Stimulated activated naive CD4-positive, alpha-beta T cell (primary cell): ENCODE data around the gene PGLYRP4.

Source experiments
- DNase-seq, 6 experiments: peaks; one replicate each; lab custom pipeline; 2025; lab: John Stamatoyannopoulos, UW

The PGLYRP4 gene

DNA sequence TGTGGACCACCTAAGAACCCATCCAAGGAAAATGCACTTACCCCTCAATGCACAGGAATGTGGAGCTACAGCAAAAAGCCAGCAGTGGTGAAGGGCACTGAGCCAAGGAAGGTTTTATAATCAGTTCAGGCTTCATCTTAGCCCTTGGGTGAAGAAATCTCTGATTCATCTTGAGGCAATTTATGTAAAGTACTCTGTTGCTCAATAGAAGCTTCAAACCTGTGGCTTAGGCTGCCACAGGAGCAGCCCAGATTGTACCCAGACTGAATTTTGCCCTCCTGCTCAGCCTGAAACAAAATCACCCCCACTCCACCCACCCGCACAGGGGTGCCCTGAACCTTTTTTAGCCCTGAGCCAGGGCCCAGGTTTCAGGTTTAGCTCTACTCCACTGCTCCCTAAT, 26.9 kb upstream of the PGLYRP4 start, which contains the start of gene S100A12:
S100A12 (minus strand) TSS at position 111 of the 400 bp plus-strand sequence. CDS start 1,029 bp downstream, outside the sequence.
- DNase-seq, result no peak

DNA sequence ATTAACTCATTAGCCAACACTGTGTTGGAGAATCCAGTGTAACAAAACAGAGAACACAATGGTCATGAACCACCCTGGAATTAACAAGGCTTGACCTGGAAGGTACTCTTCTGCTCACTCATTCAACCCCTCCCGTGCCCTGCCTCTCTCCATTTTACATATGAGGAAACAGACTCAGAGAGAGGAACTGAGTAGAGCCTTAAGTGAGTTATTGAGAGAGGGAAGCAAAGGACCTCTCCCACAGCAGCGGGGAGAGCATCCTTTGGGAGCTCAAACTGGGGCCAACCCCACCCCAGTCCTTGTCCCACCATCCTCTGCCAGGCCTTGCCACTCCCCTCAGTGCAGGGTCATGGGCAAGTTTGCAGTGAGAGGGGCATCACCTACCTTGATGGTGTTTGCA, 25.4 kb upstream of the PGLYRP4 start:
- no peak for DNase-seq

DNA sequence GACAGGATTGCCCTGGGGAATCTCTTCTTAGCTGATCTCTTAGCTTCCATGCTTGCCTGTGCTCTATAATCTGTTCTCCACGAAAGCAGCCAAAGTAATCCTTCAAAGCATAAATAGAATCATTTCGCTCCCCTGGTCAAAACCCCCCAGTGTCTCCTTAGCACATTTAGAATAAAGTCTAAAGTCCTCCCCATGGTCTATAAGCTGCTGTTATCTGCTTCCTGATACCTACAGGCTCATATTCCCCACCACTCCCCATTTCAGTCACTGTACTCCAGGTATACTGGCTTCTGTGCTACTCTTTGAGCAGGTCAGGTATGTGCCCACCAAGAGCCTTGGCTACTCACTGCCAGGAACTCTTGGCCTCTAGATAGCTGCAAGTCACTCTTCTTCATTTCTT, 23.9 kb upstream of the PGLYRP4 start:
- no peak for DNase-seq

DNA sequence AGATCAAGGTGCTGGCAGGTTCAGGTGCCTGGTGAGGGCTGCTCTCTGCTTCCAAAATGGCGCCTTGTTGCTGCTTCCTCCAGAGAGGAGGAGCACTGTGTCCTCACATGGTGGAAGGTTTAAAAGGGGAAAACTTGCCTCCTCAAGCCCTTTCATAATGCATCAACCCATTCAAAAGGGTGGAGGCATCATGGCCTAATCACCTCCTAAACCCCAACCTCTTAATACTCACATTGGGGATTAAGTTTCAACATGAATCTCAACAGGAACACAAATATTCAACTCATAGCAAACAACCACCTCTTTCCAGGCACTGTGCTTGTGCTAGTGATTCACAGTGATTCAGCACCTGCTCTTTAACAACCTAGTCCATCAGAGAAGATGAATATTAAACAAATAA, 22.6 kb upstream of the PGLYRP4 start:
- no peak for DNase-seq

DNA sequence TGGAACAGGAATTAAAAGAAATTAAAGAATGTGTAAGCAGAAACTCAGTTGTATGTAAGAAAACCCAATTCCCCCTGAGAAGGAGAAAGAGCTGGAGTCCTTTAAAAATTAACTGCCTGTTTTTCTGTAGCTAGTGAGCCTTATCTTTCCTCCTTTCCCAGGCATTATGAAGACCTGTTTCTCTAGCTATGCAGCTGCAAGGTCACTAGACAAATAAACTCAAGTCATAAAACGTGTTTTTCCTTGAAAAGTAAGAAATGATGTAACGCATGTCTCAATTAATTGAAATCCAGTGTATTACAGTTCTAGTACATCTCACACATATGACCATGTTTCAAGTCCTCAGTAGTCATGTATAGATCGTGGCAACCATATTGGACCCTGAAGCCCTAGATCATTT, 21.5 kb upstream of the PGLYRP4 start:
- no peak for DNase-seq

DNA sequence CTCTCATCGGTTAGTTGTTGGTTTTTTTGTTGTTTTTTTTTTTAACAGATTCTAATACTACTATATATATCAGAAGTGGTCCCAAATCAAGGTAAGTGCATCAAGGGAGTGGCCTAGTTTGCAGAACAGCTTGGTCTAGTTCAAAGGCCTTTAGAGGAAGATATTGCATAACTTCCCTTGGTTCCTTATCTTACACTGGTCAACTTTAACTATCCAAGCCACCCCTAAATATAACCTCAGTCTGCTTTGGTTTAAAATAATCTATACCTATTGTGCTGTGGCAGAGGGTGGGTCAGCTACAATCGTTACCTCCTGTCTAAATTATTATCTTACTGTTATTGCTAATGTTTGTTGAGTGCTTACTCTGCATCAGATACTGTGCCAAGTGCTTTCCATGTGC, 19.9 kb upstream of the PGLYRP4 start:
- no peak for DNase-seq

DNA sequence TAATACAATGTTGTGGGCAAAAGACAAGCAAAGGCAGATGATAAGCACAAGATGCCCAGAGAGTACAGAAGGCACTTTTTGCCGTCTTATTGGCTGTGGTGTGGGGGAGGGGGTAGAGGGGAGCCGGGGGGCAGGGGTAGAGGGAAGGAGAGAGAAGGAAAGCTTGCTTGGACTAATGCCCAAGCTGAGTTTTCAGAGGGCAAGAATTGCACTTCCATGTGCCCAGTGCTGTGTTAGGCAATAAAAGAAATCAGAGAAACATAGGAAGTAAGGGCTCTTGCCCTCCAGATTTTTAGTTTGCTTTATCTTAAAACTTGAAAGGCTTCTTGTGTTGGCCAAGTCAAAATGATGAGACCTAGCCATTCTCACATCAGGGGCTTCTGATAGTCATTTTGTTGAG, 18.4 kb upstream of the PGLYRP4 start:
- DNase-seq, result no peak

DNA sequence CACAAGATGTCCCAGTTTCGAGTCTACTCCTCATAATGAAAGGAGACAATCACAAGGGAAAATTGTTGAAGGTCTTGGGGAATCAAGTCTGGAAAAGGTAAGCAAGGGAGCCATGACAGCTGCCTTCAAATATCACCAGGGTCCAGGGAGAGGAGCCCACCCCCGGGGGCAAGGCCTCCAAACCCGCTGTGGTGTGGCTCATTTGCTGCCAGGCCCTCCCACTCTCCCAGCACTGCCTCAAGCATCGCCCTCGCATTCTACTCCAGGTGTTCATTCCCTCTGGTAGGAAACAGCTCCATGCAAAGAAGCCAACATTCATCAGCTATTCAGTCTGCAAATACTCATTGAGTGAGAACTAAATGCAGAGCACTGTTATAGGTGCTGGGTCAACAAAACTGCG, 17.6 kb upstream of the PGLYRP4 start:
- no peak for DNase-seq

DNA sequence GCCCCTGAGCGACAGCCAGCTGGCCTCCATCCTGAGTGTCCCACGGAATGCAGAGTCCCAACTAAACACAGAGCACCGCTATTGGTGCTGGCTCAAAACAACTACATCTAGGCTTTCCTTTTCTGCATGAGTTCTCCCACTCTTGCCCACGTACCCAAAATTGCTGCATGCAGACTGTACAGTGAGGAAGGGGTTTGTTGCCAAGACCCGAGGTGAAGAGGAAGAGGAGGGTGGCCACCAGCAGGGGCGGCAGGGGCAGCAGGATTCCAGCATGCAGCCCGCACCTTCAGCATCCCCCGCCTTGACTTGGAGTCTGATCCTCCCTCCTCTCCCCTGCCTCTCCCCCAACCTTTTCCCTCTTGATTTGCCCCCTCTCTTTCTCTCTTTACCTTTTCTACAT, 17.1 kb upstream of the PGLYRP4 start:
- DNase-seq, result no peak

DNA sequence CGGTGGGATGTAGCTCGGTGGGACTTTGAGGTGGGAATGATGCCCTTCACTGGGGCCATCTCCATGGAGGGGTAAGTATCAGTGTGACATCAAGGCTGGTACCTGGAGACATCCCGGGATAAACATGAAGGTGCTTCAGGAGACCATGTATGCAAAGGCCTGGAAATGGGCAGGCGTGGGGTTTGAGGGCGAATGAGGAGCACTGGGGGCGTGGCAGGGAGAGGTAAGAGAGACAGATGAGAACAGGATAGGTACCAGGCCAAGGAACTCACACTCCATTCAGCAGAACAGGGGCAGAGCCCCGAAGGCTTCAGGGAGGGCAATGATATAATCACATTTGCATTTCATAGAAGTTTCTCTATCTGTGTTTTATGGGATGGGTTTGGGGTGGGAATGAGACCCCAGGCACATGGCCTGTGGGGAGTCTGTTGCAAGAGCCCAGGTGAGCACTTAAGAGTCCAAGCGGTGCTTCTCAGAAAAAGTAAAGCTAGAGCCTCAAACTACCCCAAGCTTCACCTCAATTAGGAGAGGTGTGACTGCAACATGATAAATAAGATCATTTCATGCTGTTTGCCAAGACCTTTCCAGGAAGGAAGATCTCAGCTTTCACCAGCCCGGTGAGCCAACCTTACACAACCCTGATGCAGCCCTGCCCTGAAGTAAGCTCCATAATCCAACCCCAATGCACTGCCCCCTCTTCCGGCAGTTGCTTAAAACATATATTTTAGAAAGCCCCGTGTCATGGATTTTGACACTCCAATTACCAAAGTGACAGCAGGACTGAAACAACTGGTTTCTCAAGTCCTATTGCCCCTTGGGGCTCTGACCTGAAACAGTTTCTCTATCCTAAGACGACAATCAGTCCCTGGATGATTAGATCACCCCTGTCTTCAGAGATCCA, 16.4 kb upstream of the PGLYRP4 start:
- no peak for DNase-seq

DNA sequence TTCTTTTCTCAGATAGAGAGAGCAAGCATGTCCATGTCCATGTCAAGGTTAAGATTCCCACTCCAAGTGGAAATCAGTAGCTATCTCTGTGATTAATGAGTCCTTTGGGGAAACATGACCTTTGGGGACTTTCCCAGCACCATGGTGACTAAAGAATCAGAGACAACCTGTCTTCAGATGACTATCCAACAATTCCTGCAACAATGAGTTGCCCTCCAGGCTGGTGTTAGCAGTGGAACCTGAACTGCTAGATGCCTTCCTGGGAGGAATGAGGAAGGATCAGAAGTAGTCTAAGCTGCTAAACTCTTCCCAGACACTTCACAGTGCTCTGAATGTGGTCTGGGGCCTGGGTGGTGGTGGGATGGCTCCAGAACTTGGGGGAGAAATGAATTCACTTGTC, 15.5 kb upstream of the PGLYRP4 start:
- DNase-seq, result no peak

DNA sequence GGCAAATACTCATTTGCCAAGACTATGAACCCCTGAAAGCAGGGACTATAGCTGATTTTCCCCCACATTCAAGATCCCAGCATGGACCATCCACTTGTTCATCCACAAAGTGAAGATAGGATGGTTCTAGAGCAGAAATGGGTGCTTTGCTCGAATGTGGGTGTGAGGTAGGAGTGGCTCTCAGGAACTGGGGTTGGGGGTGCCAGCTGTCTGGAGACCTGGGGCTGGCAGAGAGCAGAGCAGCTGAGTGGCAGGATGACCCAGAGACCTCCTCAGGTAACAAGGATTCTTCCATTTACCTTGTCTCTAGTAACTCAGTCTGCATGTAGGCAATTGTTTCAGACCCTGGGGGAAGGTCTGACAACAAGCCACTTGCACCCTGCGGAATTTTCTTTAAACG, 15.0 kb upstream of the PGLYRP4 start:
- DNase-seq, result no peak

DNA sequence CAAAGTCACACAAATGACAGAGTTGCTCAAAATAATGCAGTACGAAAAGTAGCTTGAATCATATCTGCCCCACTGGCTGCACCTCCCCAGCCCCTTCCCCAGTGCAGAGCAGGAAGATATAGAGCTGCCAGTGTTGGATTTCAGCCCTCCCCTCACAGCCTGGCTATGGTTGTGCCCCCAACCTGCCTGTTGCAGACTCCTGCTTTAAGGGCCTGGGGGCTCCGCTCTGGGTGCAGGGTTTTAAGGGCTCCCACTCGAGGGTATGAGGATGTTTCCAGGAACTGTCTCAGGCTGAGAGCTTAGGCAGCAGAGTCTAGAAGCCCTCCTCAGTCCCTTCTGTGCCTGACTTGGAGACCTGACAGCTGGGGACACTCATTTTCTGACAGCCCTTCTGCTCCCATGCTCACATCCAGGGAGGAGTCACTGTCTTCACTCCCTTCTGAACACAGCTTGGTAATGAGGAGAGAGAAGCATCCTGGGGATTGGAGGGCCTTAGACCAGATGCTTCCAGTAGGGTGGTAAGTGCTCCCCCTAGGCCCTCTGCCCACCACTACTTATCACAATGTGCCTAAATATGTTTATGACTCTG, 13.6 kb upstream of the PGLYRP4 start:
- DNase-seq, result no peak

DNA sequence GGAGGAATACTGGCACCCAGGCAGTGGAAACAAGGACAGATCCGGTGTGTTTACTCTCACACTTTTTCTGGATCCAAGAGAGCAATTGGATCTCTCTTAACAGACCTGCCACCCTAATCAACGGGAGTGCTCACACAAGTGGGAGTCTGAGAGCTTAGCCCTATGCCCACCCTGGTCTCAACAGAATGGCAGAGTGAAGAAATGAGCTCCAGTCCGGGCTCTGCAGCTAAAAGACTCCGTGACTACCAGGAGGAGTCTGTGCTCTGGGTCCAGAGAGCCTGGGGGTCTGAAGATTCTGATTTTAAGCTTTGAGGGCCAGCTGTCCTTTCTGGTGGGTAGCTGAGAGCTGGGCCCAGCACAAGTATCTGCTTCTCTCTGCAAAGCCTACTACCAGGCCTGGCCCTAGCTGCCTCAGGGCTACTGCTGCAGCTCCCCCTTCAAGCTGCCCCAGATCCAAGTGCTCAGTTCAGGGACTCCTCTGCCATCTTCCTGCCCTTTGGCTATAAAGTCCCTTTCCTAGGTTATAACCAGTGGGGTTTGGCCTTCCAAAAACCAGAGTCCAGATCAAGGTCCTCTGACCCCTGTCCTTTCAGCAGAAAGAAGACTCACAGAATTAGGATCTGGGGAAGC, 13.0 kb upstream of the PGLYRP4 start:
- DNase-seq, result no peak

DNA sequence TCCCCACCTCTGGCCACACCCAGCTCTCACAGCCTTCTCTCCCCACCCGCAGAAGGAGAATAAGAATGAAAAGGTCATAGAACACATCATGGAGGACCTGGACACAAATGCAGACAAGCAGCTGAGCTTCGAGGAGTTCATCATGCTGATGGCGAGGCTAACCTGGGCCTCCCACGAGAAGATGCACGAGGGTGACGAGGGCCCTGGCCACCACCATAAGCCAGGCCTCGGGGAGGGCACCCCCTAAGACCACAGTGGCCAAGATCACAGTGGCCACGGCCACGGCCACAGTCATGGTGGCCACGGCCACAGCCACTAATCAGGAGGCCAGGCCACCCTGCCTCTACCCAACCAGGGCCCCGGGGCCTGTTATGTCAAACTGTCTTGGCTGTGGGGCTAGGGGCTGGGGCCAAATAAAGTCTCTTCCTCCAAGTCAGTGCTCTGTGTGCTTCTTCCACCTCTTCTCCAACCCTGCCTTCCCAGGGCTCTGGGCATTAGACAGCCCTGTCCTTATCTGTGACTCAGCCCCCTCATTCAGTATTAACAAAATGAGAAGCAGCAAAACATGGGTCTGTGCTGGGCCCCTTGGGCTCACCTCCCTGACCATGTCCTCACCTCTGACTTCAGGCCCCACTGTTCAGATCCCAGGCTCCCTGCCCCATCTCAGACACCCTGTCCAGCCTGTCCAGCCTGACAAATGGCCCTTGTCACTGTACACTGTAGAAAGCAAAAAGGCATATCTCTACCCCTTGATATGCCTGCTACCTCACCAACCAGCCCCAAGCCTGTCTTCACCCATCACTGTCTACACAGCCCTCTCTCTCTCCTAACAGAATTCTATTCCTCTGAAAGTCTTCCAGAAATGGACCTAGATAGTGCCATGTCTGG, 12.2 kb upstream of the PGLYRP4 start:
- DNase-seq, result no peak

DNA sequence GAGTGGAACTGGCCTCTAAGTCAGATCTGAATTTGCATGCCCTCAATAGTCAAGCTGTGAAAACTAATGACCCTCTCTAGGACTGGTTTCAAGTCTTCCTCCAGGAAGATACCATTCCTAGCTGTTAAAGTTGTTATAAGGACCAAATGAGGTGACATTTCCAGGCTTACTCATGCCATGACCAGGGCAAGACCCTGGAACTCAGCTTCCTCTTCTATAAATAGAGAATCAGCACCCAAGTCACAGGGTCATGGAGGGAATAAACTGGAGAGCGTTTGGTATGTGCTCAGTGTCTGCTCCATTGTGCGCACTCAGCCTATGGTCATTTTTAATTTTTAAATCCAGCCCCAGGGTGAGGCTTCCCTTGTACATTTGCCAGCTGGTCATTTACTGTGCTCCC, 11.5 kb upstream of the PGLYRP4 start:
- DNase-seq, result no peak

DNA sequence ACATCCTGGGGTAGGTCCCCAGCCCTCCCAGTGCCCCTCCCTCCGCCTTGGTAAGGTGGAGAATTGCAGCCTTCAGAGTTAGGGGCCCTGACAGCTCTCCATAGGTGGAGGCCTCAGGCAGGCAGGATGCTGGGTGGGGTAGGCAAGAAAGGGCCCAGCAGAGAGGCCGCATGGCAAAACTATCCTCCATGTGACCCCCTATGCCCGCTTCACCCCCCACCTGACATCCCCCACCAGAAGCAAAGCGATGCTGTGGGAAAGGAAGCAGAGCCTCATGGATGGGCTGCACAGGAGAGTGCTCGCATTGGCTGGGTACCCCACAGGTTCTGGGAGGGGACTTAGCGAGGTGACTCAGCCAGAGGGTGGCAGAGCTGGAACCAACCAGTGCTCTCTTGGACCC, 10.6 kb upstream of the PGLYRP4 start:
- no peak for DNase-seq

DNA sequence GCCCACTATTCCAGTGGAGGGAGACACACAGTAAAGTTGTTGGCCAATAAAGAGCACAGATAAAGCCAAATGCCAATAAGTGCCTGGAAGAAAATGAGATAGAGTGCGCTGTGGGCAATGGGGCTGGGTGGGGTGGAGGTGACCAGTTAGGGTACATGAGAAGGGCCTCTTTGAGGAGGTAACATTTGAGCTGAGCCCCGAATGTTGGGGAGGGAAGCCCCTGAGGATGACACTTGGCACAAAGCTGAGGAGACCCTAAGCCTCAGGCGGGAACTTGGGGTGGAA, 10.0 kb upstream of the PGLYRP4 start:
- DNase-seq, result no peak

DNA sequence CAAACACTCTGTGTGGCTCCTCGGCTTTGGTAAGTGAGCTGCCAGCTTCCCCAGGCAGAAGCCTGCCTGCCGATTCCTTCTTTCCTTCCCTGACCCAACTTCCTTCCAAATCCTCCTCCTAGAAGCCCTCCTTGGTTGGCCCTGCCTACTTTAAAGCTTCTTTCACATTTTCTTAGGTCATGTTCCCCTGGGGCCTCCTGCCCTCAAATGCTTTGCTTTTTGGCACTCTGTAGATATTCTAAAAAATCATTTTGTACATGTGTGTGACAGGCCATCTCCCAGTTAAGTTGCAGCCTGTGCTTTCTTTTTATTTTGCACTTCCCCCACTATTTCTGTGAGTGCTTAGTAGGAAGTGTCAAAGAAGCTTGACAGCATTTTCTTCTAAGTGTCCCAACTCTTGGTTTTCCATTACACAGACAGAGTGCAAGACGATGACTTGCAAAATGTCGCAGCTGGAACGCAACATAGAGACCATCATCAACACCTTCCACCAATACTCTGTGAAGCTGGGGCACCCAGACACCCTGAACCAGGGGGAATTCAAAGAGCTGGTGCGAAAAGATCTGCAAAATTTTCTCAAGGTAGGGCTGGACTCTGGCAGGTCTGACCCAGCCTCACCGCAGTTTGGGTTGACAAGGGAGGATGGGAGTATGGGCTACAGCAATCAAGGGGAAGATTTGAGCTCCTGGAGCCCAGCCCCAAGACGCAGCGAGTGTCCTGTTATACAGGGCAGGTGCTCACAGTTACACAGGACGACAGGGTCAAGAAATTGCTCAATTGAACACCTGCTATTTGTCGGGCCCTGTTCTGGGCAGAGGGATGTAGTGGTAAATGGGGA, 9.4 kb upstream of the PGLYRP4 start, which contains the start of gene S100A9:
S100A9 (plus strand) TSS at position 2 of the 838 bp plus-strand sequence; CDS start at position 432, 430 bp downstream.
- DNase-seq, result no peak

DNA sequence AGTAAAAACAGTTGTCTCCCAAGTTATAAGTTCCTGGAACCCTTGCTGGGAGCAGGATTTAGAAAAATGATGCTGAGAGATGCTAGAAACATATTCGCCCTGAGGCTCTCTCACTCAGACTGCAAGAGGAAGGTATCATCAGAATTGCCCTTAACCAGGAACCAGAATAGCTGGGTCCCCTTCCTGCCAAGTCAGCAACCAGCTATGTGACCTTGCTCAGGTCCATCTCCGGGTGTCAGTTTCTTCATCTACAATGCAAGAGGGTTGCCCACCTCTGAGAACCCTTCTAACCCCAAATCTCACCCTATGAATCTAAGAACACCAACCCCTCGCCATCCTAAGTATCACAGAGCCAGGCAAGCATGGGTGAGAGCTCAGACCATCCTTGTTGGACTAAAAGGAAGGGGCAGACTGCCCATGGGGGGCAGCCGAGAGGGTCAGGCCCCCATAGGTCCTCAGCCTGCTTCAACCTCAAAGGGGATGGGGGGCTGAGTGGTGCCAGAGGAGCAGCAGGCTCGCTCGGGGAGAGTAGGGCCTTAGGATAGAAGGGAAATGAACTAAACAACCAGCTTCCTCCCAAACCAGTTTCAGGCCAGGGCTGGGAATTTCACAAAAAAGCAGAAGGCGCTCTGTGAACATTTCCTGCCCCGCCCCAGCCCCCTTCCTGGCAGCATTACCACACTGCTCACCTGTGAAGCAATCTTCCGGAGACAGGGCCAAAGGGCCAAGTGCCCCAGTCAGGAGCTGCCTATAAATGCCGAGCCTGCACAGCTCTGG, 8.6 kb upstream of the PGLYRP4 start:
- no peak for DNase-seq
